Mammary epithelial cell (primary cell): ENCODE measurements around the gene PPP1R37.

Experiments used
- CTCF ChIP-seq, 2 donors: IDR thresholded peaks in 1 of 2; conservative IDR thresholded peaks in 1 of 2; 2 replicates each; pipeline ENCODE4 v1.5.1; 2011 to 2012; ENCODE audit warnings: inconsistent platforms in 2 of 2, low read length in 2 of 2, mild to moderate bottlenecking in 2 of 2, control low read depth in 1 of 2, low read depth in 1 of 2; ENCODE audit not compliant: insufficient read depth in 1 of 2; ENCODE audit errors: extremely low read depth in 1 of 2
- EZH2 ChIP-seq: IDR thresholded peaks from 2 replicates; pipeline ENCODE4 v1.6.1; 2012; ENCODE audit warnings: low read length, inconsistent platforms, borderline replicate concordance

DNA sequence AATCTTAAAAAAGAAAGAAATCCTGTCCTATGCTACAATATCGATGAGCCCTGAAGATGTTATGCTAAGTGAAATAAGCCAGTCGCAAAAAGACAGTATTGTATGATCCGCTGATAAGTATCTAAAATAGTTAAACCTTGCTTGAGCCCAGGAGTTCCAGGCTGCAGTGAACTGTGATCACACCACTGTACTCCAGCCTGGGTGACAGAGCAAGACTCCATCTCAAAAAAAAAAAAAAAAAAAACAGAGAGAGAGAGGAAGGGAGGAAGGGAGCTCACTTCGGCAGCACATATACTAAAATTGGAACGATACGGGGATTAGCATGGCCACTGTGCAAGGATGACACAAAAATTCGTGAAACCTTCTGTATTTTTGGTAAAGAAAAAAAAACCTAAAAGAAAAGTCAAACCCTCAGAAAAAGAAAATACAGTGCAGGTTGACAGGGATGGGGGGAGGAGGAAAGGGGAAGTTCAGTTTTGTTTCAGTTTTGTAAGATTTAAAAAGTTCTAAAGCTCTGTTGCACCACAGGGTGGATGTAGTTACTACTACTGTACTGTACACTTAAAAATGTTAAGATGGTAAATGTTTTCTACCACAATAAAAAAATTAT, 45.7 kb upstream of the PPP1R37 start:
- TF ChIP-seq CTCF (conservative IDR thresholded peaks at IDR 0.05 in 1 of 2, IDR thresholded peaks at IDR 0.05 in 1 of 2; ENCODE audit: extremely low read depth in 1 of 2, insufficient read depth in 1 of 2, low read depth in 1 of 2, low read length in 2 of 2) = no peak
- no peak for TF ChIP-seq EZH2
